Mucosa of gallbladder (tissue), 1 donor: Measurements from ENCODE around the gene ALG1. TPM values are rescaled to one million over a fixed set of nuclear protein-coding genes. Genes with fewer than 3 reads are reported as not detected.
"Not testable (repeated sequence)": the region's sequence is repeated elsewhere in the genome, so short reads cannot be mapped to it uniquely, and the experiment has no call there.

Source experiments
- DNase-seq: peaks from one replicate; pipeline ENCODE4 v3.0.0-alpha.2; 2020; ENCODE audit warnings: low spot score
- total RNA-seq: library from RNA; stranded (reverse); gene quantifications from one replicate; pipeline ENCODE4 v1.2.1, GENCODE V29; 2021
- donor health status: DM: no; HTN: no; CAD: no.

ALG1 gene
- total RNA-seq, 1 donor from 2014 or later = 26.2 TPM

- DNase-seq = peak; percentile 67
Observed at GRCh38 chr16:5098221-5099159, 26.8 kb downstream of the ALG1 start.

DNA sequence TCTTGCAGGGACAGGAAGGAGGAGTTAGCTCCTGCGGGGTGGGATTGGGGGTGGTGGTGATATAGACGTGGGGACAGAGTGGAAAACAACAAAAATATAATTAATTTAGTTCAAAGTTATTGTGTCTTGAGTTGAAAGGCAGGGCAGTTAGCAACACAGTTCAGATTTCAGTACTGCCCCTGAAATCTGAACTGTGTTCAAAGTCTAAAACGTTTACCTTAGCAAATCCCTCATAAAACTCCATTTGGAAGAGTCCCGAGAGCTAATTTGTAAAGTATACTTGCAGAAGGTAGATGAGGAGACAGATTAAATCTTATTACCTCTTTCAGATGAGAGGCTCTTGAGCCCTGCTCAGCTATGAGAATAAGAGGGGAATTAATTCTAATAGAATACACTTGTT, 27.5 kb downstream of the ALG1 start:
- DNase-seq = not testable (repeated sequence)

DNA sequence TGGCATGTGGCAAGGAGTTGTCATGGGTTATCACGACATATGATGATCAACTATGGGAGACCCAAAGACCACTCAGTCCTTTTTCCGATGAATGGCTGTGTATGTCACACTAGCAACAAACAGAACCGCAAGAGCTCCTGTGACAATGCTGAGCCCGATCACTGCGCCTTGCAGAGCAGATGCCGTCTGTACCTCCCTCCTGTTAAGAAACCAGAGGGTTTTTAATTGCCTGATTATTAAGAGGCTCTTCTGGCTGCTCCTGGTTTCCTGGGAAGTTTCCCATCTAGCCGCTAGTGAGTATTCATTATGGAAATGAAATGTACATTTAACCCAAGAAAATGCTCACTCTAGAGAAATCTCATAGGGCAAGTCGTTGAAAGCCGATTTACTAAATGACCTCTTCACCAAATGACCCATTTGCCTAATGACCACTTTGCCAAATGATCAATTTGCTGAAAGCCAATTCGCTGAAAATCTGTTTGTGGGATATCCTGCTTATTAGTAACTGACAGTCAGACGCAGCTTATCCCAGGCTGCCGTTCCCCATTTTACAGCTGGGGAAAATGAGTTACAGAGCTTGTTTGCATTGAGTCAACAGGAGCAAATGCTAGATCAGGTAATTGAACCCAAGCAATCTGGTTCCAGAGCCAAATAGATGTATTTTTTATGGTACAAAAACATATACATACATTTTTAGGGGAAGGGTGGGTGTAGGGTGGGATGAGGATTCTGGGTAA, 31.8 kb downstream of the ALG1 start:
- not testable (repeated sequence) for DNase-seq

DNA sequence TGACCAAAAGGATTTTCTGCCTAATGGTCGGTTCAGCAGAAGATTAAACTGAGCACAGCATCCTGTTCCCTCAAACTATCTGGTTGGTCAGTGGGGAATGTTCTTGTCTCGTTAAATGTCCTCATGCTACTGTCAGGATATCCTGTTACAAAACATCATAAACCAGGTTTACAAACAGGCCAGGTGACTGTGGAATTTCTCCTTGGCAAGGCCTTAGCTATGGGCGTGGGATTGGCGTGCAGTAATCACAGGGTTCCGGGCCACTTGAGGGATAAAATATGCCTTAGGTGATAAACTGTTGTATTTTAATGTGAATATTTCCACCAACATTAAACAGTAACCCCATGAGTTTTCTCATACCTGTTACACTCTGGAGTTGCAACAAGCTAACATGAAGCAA, 33.4 kb downstream of the ALG1 start:
- not testable (repeated sequence) for DNase-seq

GRCh38 chr16:5108505-5109158, 37.0 kb downstream of the ALG1 start:
- DNase-seq = no peak

DNA sequence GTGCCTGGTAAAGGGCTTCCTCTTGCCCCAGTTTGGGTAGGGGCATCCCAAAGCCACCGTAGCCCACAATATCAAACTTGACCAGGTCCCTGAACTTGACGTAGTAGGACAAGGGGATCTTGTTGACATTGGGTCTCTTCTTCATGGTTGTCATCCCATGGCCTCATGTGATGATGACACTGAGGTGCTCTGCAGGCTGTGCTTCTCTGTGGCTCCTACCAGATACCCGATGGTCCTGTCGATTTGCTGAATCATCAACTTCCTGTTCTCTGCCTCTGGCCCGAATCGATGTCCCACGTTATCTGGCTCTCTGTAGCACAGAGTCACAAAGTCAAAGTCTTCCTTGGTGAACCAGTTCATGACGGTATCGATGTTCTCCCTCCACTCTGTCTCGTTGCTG, 39.3 kb downstream of the ALG1 start:
- not testable (repeated sequence) for DNase-seq

DNA sequence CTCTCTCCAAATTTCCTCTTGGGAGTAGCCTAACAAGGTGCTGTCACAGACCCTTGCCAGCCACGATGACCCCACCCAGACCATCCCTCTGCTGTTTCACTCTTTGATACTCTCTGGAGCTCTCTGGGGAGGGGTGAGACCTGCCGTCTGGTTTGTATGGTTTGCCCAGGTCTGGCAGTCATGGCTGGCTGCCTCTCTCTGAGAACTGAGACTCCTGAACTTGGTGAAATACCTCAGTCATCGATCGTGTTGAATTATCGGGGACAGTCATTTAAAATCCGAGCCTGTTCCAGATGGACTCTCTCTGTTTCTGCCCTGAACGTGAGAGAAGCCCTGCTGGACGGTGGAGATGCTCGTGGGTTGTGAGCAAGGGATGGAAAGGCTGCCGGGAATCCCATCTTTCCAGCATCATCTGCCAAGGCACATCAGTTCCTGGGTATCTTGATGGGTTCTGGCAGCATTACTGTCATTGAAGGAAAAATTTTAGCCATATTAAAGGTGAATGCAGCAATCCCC, 45.2 kb downstream of the ALG1 start:
- not testable (repeated sequence) for DNase-seq

GRCh38 chr16:5117300-5118087, 45.9 kb downstream of the ALG1 start:
- peak; percentile 46 for DNase-seq

GRCh38 chr16:5131467-5132004, 59.9 kb downstream of the ALG1 start:
- not testable (repeated sequence) for DNase-seq

DNA sequence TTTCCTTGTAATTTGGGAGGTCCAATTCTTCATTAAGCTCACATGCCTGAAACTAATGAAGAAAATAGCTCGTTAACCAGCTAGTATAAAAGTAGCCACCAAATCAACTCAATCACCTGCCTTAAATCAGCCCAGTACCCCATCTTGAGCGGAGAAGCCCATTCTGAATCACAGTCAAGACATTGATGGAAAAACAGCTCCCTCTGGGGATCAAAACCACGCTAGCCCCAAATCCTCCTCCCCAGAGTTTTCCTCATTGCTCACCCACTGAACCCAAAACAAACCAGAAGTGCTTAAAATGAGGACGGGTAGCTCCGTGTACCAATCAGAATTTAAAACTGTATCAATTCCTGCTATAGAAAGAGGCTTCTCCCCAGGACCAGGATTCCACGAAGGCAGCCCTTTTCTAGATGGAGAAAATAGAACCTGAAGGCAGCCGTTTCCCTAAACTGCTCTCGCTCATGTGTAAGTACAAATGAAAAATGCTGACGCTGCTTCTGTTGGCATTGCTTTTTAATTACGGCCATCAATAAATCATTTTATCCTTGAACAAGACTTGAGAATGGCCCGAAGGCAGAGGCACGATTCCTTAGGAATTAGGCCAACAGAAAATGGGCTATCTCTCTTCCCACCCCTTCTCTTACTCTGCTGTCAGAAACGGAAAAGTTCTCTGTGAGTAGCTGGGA, 61.4 kb downstream of the ALG1 start:
- not testable (repeated sequence) for DNase-seq

- DNase-seq = not testable (repeated sequence)
Observed at GRCh38 chr16:5134739-5135452, 63.3 kb downstream of the ALG1 start.

Other genes with a start within 250 kb of the ALG1 start
- 128 TPM for gene GLYR1, start 224.6 kb upstream of the ALG1 start, total RNA-seq
- gene UBN1, start 224.4 kb upstream of the ALG1 start, total RNA-seq = 35.3 TPM
- 62.2 TPM for gene PPL, start 134.7 kb upstream of the ALG1 start, total RNA-seq
- gene SEC14L5, start 113.5 kb upstream of the ALG1 start, total RNA-seq = 0.49 TPM
- gene NAGPA, start 37.9 kb upstream of the ALG1 start, total RNA-seq = 10.7 TPM
- gene C16orf89, start 5.9 kb upstream of the ALG1 start, total RNA-seq = 25.0 TPM
- gene EEF2KMT, start 26.0 kb downstream of the ALG1 start, total RNA-seq = 9.8 TPM